NCI-H2107 treated with DMSO at 0.1 percent for 48 hours (cell line): ENCODE results near the gene PDZD2.

Experiments used
- DNase-seq: peaks from one replicate; lab custom pipeline; 2025; ENCODE audit not compliant: unreplicated experiment; lab: John Stamatoyannopoulos, UW

Gene PDZD2

DNA sequence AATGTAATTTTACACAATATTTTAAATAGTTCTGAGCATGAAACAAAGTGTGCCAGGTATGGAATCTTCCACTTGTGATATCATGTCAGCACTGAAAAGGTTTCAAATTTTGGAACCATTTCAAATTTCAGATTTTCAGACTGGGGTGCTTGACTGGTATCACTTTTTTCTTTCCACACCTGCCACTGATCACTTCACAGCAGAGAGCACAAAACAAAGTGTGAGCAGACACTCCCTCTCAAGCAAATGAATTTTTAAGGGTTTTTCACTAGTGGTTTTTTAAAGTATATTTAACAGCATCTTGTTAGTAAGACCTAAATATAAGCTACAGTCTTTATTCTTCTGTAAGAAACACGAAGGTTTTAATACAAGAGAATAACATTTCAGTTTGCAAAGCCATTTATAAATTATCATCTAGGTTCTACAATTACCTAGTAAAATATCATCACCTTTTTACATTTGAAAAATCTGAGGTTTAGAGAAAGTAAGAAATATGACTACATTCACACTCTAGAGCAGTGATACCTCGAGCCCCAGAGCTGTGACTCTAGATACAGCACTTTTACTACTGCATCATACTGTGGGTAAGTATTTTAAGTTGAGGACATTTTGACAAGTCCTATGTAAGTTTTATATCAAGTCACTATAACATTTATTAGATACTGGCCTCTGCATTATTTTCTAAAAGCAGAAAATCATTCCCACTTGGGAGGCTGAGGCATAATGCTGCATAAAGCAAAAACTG is 520.6 kb downstream of the PDZD2 start:
- no peak for DNase-seq

- no peak for DNase-seq
These were observed 521.3 kb downstream of the PDZD2 start for GRCh38 chr5:32160228-32160627.
